ENCODE results near the gene DCAF6. TPM values are rescaled to one million over a fixed set of nuclear protein-coding genes. Genes with fewer than 3 reads are reported as not detected.

DCAF6 gene
- total and polyA plus RNA-seq, 3 experiments from 2014 or later, result 15.4 to 24.9 (median 24.8) TPM

- ChIA-PET POLR2A (no interaction called here), CTCF (no interaction called here)
- H3K9me3 Mint-ChIP-seq, result no peaks in the 10 kb centered on the region
These were observed 72.1 kb downstream of the DCAF6 start for GRCh38 chr1:168008595-168008994.

DNA sequence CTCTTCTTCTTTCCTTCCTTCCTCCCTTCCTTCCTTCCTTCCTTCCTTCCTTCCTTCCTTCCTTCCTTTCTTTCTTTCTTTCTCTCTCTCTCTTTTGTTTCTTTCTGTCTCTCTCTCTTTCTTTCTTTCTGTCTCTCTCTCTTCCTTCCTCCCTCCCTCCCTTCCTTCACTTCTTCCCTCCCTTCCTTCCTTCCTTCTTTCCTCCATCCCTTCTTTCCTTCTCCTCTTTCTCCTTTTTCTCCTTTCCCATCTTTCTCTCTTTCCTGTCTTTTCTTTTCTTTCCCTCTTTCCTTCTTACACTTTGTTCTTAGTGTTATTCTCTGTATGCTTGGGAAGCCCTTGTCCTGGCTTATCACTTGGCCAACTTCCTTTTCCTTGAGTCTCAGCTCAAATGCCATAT, 72.8 kb downstream of the DCAF6 start:
- Histone ChIP-seq H3K27me3 (ENCODE audit: insufficient read depth, low read length, poor library complexity, severe bottlenecking) (no peaks in the 10 kb centered on the region), H3K27ac (ENCODE audit: low read depth, low read length) (no peak overlapping the region), H3K4me3 (ENCODE audit: low read length) (no peak overlapping the region), H3K9me3 (ENCODE audit: low read length) (no peaks in the 10 kb centered on the region), H3K4me1 (ENCODE audit: insufficient read depth, low read length) (no peaks in the 10 kb centered on the region), H3K36me3 (ENCODE audit: insufficient read depth, low read length) (peaks cover 5% of the 10 kb centered on the region)
- H3K4me3 Mint-ChIP-seq, result no peak overlapping the region
- H3K27me3 Mint-ChIP-seq, result no peaks in the 10 kb centered on the region
- peak overlapping the region in 2 of 8 donors; percentile 34 to 68 for H3K27ac Mint-ChIP-seq
- H3K4me1 Mint-ChIP-seq, result peaks cover 3 to 5% (median 3%) of the 10 kb centered on the region in 3 donors
- no peak for DNase-seq
- CTCF ChIA-PET, result no interaction called here
- H3K9me3 Mint-ChIP-seq, result no peaks in the 10 kb centered on the region
- peaks cover 9 to 57% (median 37%) of the 10 kb centered on the region in 3 donors for H3K36me3 Mint-ChIP-seq
- POLR2A ChIA-PET, result interaction anchor here (1.1 kb wide), 1 partner anchor 73 kb away, joined by 3 read pairs; the partner anchor contains the start of gene DCAF6

More at GRCh38 chr1:168008595-168008994, 72.1 kb downstream of the DCAF6 start:
- peak overlapping the region in 1 of 8 donors; percentile 58 for H3K27ac Mint-ChIP-seq
- Histone ChIP-seq H3K9me3 (ENCODE audit: low read length) (no peaks in the 10 kb centered on the region), H3K4me3 (ENCODE audit: low read length) (no peak overlapping the region), H3K4me1 (ENCODE audit: insufficient read depth, low read length) (no peaks in the 10 kb centered on the region), H3K27ac (ENCODE audit: low read depth, low read length) (no peak overlapping the region), H3K36me3 (ENCODE audit: insufficient read depth, low read length) (peaks cover 5% of the 10 kb centered on the region), H3K27me3 (ENCODE audit: insufficient read depth, low read length, poor library complexity, severe bottlenecking) (no peaks in the 10 kb centered on the region)
- no peaks in the 10 kb centered on the region for H3K27me3 Mint-ChIP-seq
- DNase-seq, result no peak
- H3K4me1 Mint-ChIP-seq, result peaks cover 3 to 5% (median 3%) of the 10 kb centered on the region in 3 donors
- no peak overlapping the region for H3K4me3 Mint-ChIP-seq
- peaks cover 8 to 53% (median 32%) of the 10 kb centered on the region in 3 donors for H3K36me3 Mint-ChIP-seq

- Histone ChIP-seq H3K27ac (ENCODE audit: low read depth, low read length) (no peak overlapping the region), H3K4me1 (ENCODE audit: insufficient read depth, low read length) (no peaks in the 10 kb centered on the region), H3K4me3 (ENCODE audit: low read length) (no peak overlapping the region), H3K9me3 (ENCODE audit: low read length) (no peaks in the 10 kb centered on the region), H3K27me3 (ENCODE audit: insufficient read depth, low read length, poor library complexity, severe bottlenecking) (no peaks in the 10 kb centered on the region), H3K36me3 (ENCODE audit: insufficient read depth, low read length) (peaks cover 7% of the 10 kb centered on the region)
- POLR2A ChIA-PET, result no interaction called here
- CTCF ChIA-PET, result no interaction called here
- no peak for DNase-seq
- H3K4me1 Mint-ChIP-seq, result no peaks in the 10 kb centered on the region
- no peak overlapping the region for H3K27ac Mint-ChIP-seq
- H3K27me3 Mint-ChIP-seq, result no peaks in the 10 kb centered on the region
- no peak overlapping the region for H3K4me3 Mint-ChIP-seq
- peaks cover 8 to 52% (median 21%) of the 10 kb centered on the region in 3 donors for H3K36me3 Mint-ChIP-seq
- H3K9me3 Mint-ChIP-seq, result no peaks in the 10 kb centered on the region
These were observed 82.9 kb downstream of the DCAF6 start for GRCh38 chr1:168019407-168019806.

GRCh38 chr1:168031198-168031597, 94.7 kb downstream of the DCAF6 start:
- Mint-ChIP-seq H3K27me3 (no peaks in the 10 kb centered on the region), H3K4me1 (no peaks in the 10 kb centered on the region), H3K36me3 (peaks cover 0 to 11% (median 3%) of the 10 kb centered on the region in 3 donors), H3K27ac (no peak overlapping the region), H3K4me3 (no peak overlapping the region), H3K9me3 (no peaks in the 10 kb centered on the region)
- ChIA-PET POLR2A (no interaction called here), CTCF (no interaction called here)
- Histone ChIP-seq H3K9me3 (ENCODE audit: low read length) (no peaks in the 10 kb centered on the region), H3K27ac (ENCODE audit: low read depth, low read length) (no peak overlapping the region), H3K27me3 (ENCODE audit: insufficient read depth, low read length, poor library complexity, severe bottlenecking) (no peaks in the 10 kb centered on the region), H3K4me3 (ENCODE audit: low read length) (no peak overlapping the region), H3K4me1 (ENCODE audit: insufficient read depth, low read length) (no peaks in the 10 kb centered on the region), H3K36me3 (ENCODE audit: insufficient read depth, low read length) (peaks cover 3% of the 10 kb centered on the region)
- no peak for DNase-seq

DNA sequence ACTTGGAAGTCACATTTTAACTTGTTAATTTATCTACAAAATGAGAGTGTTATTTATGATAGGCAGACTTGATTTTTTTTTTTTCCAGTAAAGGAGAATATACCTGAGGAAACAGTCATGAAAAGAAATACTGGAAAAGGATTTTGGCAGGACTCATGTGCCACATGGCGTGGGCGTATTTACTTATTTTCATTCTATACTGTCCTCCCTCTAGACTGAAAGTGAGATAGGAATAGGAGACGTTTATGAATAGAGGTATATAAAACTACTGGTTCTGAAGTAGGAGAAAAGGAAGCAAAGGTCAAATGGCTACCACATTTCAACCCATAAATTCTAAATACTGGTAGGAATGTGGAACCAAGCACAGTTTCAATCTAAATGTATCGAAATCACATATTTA, 95.1 kb downstream of the DCAF6 start:
- Mint-ChIP-seq H3K27me3 (no peaks in the 10 kb centered on the region), H3K4me1 (no peaks in the 10 kb centered on the region), H3K27ac (no peak overlapping the region), H3K36me3 (peaks cover 0 to 14% (median 3%) of the 10 kb centered on the region in 3 donors), H3K9me3 (no peaks in the 10 kb centered on the region), H3K4me3 (no peak overlapping the region)
- Histone ChIP-seq H3K27ac (ENCODE audit: low read depth, low read length) (no peak overlapping the region), H3K27me3 (ENCODE audit: insufficient read depth, low read length, poor library complexity, severe bottlenecking) (no peaks in the 10 kb centered on the region), H3K4me1 (ENCODE audit: insufficient read depth, low read length) (no peaks in the 10 kb centered on the region), H3K4me3 (ENCODE audit: low read length) (no peak overlapping the region), H3K9me3 (ENCODE audit: low read length) (no peaks in the 10 kb centered on the region), H3K36me3 (ENCODE audit: insufficient read depth, low read length) (peaks cover 3% of the 10 kb centered on the region)
- no peak for DNase-seq
- ChIA-PET POLR2A (no interaction called here), CTCF (no interaction called here)

DNA sequence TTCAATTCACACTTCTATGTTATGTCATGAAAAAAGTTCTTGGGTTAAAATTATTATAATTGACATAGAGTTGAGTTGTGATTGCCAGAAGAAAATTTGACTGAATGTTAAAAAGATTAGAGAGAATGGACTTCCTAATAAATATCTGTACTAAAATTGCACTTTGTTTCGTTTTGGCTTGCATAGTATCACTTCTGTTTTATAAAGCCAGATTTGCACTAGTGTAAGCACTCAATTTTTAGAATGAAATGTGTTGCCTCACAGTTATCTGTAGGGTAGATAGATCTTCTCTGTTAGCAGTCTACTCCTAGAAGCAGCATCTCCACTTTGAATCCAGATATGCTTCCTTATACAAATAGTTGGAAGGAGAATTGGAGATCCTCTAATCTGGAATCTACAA, 95.5 kb downstream of the DCAF6 start:
- no peaks in the 10 kb centered on the region for H3K4me1 Mint-ChIP-seq
- H3K27me3 ChIP-seq (ENCODE audit: insufficient read depth, low read length, poor library complexity, severe bottlenecking), result no peaks in the 10 kb centered on the region
- H3K4me1 ChIP-seq (ENCODE audit: insufficient read depth, low read length), result no peaks in the 10 kb centered on the region
- H3K27ac Mint-ChIP-seq, result no peak overlapping the region
- H3K4me3 Mint-ChIP-seq, result no peak overlapping the region
- CTCF ChIA-PET, result no interaction called here
- H3K27ac ChIP-seq (ENCODE audit: low read depth, low read length), result no peak overlapping the region
- no peak overlapping the region for H3K4me3 ChIP-seq (ENCODE audit: low read length)
- no peak for DNase-seq
- H3K36me3 ChIP-seq (ENCODE audit: insufficient read depth, low read length), result peaks cover under 1% of the 10 kb centered on the region
- H3K9me3 ChIP-seq (ENCODE audit: low read length), result no peaks in the 10 kb centered on the region
- POLR2A ChIA-PET, result no interaction called here
- H3K9me3 Mint-ChIP-seq, result no peaks in the 10 kb centered on the region
- peaks cover 0 to 15% (median 3%) of the 10 kb centered on the region in 3 donors for H3K36me3 Mint-ChIP-seq
- H3K27me3 Mint-ChIP-seq, result no peaks in the 10 kb centered on the region

DNA sequence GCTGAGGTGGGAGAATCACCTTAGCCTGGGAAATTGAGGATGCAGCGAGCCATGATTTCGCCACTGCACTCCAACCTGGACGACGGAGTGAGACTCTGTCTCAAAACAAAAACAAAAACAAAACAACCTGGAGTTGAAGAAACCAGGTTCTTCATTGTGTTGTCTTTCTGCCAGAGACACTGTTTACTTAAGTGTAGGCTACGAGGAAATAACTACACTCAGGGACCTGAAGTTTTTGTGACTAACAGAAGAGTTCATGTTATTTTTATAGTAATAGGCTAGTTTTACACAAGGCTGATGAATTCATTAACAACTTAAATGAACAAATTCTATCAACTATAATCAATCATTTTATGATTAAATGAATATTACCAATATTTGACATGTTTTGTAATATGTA, 98.9 kb downstream of the DCAF6 start:
- POLR2A ChIA-PET, result no interaction called here
- H3K4me3 Mint-ChIP-seq, result no peak overlapping the region
- CTCF ChIA-PET, result no interaction called here

GRCh38 chr1:168042362-168042761, 105.9 kb downstream of the DCAF6 start:
- H3K27ac Mint-ChIP-seq, result no peak overlapping the region
- POLR2A ChIA-PET, result no interaction called here
- Histone ChIP-seq H3K27ac (ENCODE audit: low read depth, low read length) (no peak overlapping the region), H3K4me3 (ENCODE audit: low read length) (no peak overlapping the region), H3K36me3 (ENCODE audit: insufficient read depth, low read length) (peaks cover 6% of the 10 kb centered on the region), H3K4me1 (ENCODE audit: insufficient read depth, low read length) (no peaks in the 10 kb centered on the region), H3K9me3 (ENCODE audit: low read length) (no peaks in the 10 kb centered on the region), H3K27me3 (ENCODE audit: insufficient read depth, low read length, poor library complexity, severe bottlenecking) (no peaks in the 10 kb centered on the region)
- CTCF ChIA-PET, result no interaction called here
- no peaks in the 10 kb centered on the region for H3K4me1 Mint-ChIP-seq
- H3K4me3 Mint-ChIP-seq, result no peak overlapping the region
- DNase-seq, result no peak
- H3K27me3 Mint-ChIP-seq, result peaks cover 0 to 2% of the 10 kb centered on the region in 2 donors
- H3K36me3 Mint-ChIP-seq, result peaks cover 11 to 38% (median 25%) of the 10 kb centered on the region in 3 donors
- no peaks in the 10 kb centered on the region for H3K9me3 Mint-ChIP-seq

More for the DNA sequence above, 98.9 kb downstream of the DCAF6 start:
- no peaks in the 10 kb centered on the region for H3K4me1 Mint-ChIP-seq
- Histone ChIP-seq H3K4me3 (ENCODE audit: low read length) (no peak overlapping the region), H3K36me3 (ENCODE audit: insufficient read depth, low read length) (no peaks in the 10 kb centered on the region), H3K4me1 (ENCODE audit: insufficient read depth, low read length) (no peaks in the 10 kb centered on the region), H3K27ac (ENCODE audit: low read depth, low read length) (no peak overlapping the region), H3K27me3 (ENCODE audit: insufficient read depth, low read length, poor library complexity, severe bottlenecking) (no peaks in the 10 kb centered on the region), H3K9me3 (ENCODE audit: low read length) (no peaks in the 10 kb centered on the region)
- H3K27ac Mint-ChIP-seq, result no peak overlapping the region
- H3K36me3 Mint-ChIP-seq, result peaks cover 0 to 16% (median 4%) of the 10 kb centered on the region in 3 donors
- no peaks in the 10 kb centered on the region for H3K9me3 Mint-ChIP-seq
- no peak for DNase-seq
- peaks cover 0 to 2% of the 10 kb centered on the region in 2 donors for H3K27me3 Mint-ChIP-seq

DNA sequence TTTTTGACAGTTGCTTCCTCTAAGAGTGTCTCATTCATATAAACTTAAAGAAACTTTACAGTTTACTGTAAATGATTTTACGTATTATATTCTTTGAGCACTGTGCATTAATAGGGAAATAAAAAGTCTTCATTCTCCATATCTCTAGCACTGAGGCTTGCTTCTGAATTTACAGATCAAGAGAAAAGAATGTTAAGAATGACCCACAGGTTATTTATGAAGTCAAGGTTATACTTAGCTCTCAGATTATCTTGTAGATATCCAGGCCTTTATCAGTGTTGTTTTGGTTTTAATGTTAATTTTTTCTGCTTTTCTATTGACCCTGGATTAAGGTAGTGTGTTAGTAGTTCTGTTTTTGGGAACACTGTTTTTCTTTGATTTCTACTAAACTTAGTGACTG, 108.8 kb downstream of the DCAF6 start:
- Mint-ChIP-seq H3K27me3 (no peaks in the 10 kb centered on the region), H3K36me3 (peaks cover 11 to 45% (median 25%) of the 10 kb centered on the region in 3 donors)

More for the DNA sequence above, 108.8 kb downstream of the DCAF6 start:
- ChIA-PET CTCF (no interaction called here), POLR2A (no interaction called here)
- no peak overlapping the region for H3K4me3 Mint-ChIP-seq
- DNase-seq, result no peak
- H3K9me3 ChIP-seq (ENCODE audit: low read length), result no peaks in the 10 kb centered on the region
- no peak overlapping the region for H3K27ac ChIP-seq (ENCODE audit: low read depth, low read length)
- H3K27ac Mint-ChIP-seq, result no peak overlapping the region
- no peaks in the 10 kb centered on the region for H3K27me3 ChIP-seq (ENCODE audit: insufficient read depth, low read length, poor library complexity, severe bottlenecking)
- peaks cover 6% of the 10 kb centered on the region for H3K36me3 ChIP-seq (ENCODE audit: insufficient read depth, low read length)
- H3K4me1 Mint-ChIP-seq, result no peaks in the 10 kb centered on the region
- H3K4me1 ChIP-seq (ENCODE audit: insufficient read depth, low read length), result no peaks in the 10 kb centered on the region
- no peaks in the 10 kb centered on the region for H3K9me3 Mint-ChIP-seq
- H3K4me3 ChIP-seq (ENCODE audit: low read length), result no peak overlapping the region
